Inferior parietal cortex (tissue), 1 donor: ENCODE measurements around the gene SLC1A3.
A peak's percentile ranks its signal among the peaks of the same experiment; 100 is the strongest.

Experiments used
- DNase-seq: peaks from one replicate; pipeline ENCODE4 v3.0.0-alpha.2; 2016; ENCODE audit errors: extremely low spot score

SLC1A3 gene

GRCh38 chr5:36685631-36686288 lies 79.4 kb downstream of the SLC1A3 start:
- no peak for DNase-seq

GRCh38 chr5:36686881-36687280 lies 80.5 kb downstream of the SLC1A3 start:
- DNase-seq = no peak

- no peak for DNase-seq
These were observed 82.3 kb downstream of the SLC1A3 start for GRCh38 chr5:36688722-36689121.

- no peak for DNase-seq
These were observed 82.8 kb downstream of the SLC1A3 start for GRCh38 chr5:36689225-36689624.

GRCh38 chr5:36690041-36690961 lies 83.9 kb downstream of the SLC1A3 start:
- DNase-seq = peak; percentile 85

- DNase-seq = no peak
These were observed 84.8 kb downstream of the SLC1A3 start for GRCh38 chr5:36691226-36691625.

- DNase-seq = no peak
These were observed 85.4 kb downstream of the SLC1A3 start for GRCh38 chr5:36691696-36692371.

GRCh38 chr5:36692791-36693763 lies 86.7 kb downstream of the SLC1A3 start:
- DNase-seq = peak; percentile 81

- no peak for DNase-seq
These were observed 87.9 kb downstream of the SLC1A3 start for GRCh38 chr5:36694351-36694750.

- peak; percentile 71 for DNase-seq
These were observed 89.8 kb downstream of the SLC1A3 start for GRCh38 chr5:36696059-36696673.

GRCh38 chr5:36698031-36698430 lies 91.6 kb downstream of the SLC1A3 start:
- DNase-seq = no peak

- DNase-seq = no peak
These were observed 94.8 kb downstream of the SLC1A3 start for GRCh38 chr5:36701085-36701698.

GRCh38 chr5:36703245-36703860 lies 96.9 kb downstream of the SLC1A3 start:
- DNase-seq = no peak

GRCh38 chr5:36704131-36704530 lies 97.7 kb downstream of the SLC1A3 start:
- no peak for DNase-seq

GRCh38 chr5:36705055-36705454 lies 98.6 kb downstream of the SLC1A3 start:
- DNase-seq = no peak

- no peak for DNase-seq
These were observed 100.3 kb downstream of the SLC1A3 start for GRCh38 chr5:36706662-36707061.

GRCh38 chr5:36708996-36709395 lies 102.6 kb downstream of the SLC1A3 start:
- DNase-seq = no peak

GRCh38 chr5:36710039-36710438 lies 103.6 kb downstream of the SLC1A3 start:
- no peak for DNase-seq

GRCh38 chr5:36712706-36713105 lies 106.3 kb downstream of the SLC1A3 start:
- DNase-seq = no peak

GRCh38 chr5:36713541-36713940 lies 107.1 kb downstream of the SLC1A3 start:
- DNase-seq = no peak
